ENCODE measurements around the gene MICALL2.

Gene MICALL2

GRCh38 chr7:1418505-1419309 lies 40.6 kb downstream of the MICALL2 start:
- H3K4me3 ChIP-seq (replicated peaks; ENCODE audit: low read depth, low read length): no peak overlapping the region
- no peak for TF ChIP-seq CTCF (IDR thresholded peaks at IDR 0.05; ENCODE audit: low read depth, low read length, missing control alignments)
- no peak for DNase-seq (ENCODE audit: extremely low read depth, low read depth)

GRCh38 chr7:1415389-1415990 lies 43.8 kb downstream of the MICALL2 start:
- DNase-seq (ENCODE audit: extremely low read depth, low read depth): no peak
- H3K4me3 ChIP-seq (replicated peaks; ENCODE audit: low read depth, low read length): no peak overlapping the region
- TF ChIP-seq CTCF (IDR thresholded peaks at IDR 0.05; ENCODE audit: low read depth, low read length, missing control alignments): no peak

- no peak for DNase-seq (ENCODE audit: extremely low read depth, low read depth)
- TF ChIP-seq CTCF (IDR thresholded peaks at IDR 0.05; ENCODE audit: low read depth, low read length, missing control alignments): no peak
Observed at GRCh38 chr7:1413936-1414639, 45.2 kb downstream of the MICALL2 start.

GRCh38 chr7:1412322-1413261 lies 46.7 kb downstream of the MICALL2 start:
- DNase-seq (ENCODE audit: extremely low read depth, low read depth): peak; percentile 29
- no peak overlapping the region for H3K4me3 ChIP-seq (replicated peaks; ENCODE audit: low read depth, low read length)
- TF ChIP-seq CTCF (IDR thresholded peaks at IDR 0.05; ENCODE audit: low read depth, low read length, missing control alignments): peak; percentile 82

More at GRCh38 chr7:1413936-1414639, 45.2 kb downstream of the MICALL2 start:
- H3K4me3 ChIP-seq (replicated peaks; ENCODE audit: low read depth, low read length): no peak overlapping the region

- DNase-seq (ENCODE audit: extremely low read depth, low read depth): no peak
- no peak overlapping the region for H3K4me3 ChIP-seq (replicated peaks; ENCODE audit: low read depth, low read length)
- no peak for TF ChIP-seq CTCF (IDR thresholded peaks at IDR 0.05; ENCODE audit: low read depth, low read length, missing control alignments)
Observed at GRCh38 chr7:1411414-1411813, 47.9 kb downstream of the MICALL2 start.

GRCh38 chr7:1410992-1411391 lies 48.3 kb downstream of the MICALL2 start:
- H3K4me3 ChIP-seq (replicated peaks; ENCODE audit: low read depth, low read length): no peak overlapping the region
- DNase-seq (ENCODE audit: extremely low read depth, low read depth): no peak
- no peak for TF ChIP-seq CTCF (IDR thresholded peaks at IDR 0.05; ENCODE audit: low read depth, low read length, missing control alignments)
